ENCODE measurements around the gene ACOX3.

ACOX3 gene

DNA sequence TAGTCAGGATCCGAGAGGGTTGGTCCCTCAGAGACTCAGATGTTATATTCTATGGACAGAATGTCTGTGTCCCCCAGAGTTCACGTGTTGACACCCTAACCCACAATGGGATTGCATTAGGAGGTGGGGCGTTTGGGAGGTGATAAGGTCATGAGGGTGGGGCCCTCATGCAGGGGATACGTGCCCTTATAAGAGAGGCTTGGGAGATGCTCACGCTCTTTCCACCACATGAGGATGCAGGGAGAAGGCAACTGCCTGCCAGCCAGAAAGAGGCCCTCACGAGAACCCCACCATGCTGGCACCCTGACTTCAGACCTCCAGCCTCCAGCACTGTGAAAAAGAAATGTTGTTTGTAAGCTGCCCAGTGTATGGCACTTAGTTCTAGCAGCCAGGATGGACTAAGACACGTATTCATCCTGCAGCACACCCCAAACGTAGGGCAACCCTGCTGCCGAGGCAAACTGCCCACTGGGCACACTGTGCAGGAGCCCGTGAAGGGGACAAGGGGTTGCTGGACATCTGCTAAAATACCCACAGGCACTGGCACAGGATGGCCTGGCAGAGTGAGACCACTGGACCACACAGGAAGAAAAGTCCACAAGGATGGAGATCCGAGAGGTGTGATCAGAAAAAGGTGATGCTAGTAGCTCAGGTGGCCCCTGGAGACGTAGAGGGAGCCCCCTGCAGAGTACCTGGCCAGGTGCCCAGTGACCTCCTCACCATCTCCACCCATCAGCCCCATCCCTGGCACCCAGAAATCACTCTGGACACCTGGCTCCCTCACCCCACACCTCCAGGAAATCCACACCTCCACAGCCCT, 108.3 kb downstream of the ACOX3 start:
- no peak for DNase-seq

GRCh38 chr4:8331575-8331955, 109.0 kb downstream of the ACOX3 start:
- DNase-seq = no peak

DNA sequence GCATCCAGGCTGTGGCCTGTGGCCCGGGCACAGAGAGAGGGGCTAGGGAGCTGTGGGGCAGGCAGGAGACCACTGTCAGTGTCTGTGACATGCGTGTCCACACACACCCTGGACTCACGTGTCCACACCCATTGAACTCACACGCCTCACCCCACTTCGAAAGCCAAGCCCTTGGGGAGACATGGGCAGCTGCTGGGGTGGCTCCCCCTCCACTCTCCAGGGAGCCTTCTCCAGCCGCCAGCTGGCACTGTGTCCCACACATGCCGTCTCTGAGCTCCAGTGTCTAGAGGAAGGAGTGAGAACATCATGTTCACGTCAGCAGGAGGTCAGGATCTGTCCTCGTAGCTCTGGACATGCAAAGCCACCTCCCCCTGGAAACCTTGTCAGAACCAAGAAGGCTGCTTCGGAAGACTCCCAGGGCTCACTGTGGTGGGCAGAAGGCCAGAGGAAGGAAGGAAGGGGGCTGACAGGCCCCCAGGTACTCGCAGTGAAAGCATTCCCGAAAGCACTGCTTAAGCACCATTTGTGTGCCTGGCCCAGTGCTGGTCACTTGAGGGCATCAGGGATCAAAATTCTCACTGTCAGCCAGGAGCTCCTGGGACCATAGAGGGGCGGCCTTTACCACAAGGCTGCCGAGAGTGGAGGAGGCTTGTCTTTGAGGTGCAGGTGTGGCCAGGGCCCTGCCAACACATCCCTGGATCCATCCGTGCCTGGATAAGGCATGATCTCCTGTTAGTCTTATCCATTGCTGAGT, 109.5 kb downstream of the ACOX3 start:
- no peak for DNase-seq

DNA sequence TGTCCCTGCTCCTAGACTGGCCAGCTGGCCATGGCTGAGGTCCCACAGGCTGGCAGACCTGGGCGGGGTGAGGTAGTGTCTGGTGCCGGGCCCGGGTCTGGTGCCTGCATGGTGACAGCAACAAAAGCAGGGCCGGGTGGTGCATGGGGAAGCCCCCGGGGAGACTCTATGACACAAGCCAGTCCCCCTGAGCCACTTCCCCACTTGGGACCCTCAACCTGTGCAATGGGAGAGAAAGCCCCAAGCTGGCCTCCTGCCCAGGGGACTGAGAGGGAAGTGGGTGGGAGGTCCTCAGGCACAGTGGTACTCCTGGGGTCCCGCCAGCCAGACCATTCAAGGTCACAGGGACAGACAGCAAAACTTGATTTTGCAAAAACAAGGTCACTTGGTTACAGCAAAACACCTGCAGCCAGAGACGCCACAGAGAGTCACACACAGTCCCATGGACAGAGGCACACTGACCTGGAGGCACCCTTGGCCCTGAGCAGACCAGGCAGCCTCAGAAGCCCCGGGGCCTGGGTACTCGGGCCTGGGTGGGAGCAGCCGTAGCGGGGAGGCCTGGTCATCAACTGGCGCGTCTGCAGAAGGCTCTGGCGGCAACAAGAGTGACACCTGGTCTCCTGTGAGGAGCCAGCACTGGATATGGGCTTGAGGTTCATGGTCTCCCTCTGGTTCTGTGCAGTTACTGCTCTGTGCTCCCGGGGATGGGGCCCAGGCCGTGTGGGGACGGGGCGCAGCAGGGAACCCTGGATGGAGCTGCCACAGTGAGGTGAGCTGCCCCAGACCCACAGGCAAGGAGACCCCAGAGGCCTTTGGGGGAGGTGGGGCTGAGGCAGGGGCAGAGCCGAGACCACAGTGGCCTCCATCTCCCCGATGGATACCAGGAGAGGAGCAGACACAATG, 110.4 kb downstream of the ACOX3 start:
- no peak for DNase-seq

- DNase-seq = no peak
These were observed 111.0 kb downstream of the ACOX3 start for GRCh38 chr4:8329560-8329858.

DNA sequence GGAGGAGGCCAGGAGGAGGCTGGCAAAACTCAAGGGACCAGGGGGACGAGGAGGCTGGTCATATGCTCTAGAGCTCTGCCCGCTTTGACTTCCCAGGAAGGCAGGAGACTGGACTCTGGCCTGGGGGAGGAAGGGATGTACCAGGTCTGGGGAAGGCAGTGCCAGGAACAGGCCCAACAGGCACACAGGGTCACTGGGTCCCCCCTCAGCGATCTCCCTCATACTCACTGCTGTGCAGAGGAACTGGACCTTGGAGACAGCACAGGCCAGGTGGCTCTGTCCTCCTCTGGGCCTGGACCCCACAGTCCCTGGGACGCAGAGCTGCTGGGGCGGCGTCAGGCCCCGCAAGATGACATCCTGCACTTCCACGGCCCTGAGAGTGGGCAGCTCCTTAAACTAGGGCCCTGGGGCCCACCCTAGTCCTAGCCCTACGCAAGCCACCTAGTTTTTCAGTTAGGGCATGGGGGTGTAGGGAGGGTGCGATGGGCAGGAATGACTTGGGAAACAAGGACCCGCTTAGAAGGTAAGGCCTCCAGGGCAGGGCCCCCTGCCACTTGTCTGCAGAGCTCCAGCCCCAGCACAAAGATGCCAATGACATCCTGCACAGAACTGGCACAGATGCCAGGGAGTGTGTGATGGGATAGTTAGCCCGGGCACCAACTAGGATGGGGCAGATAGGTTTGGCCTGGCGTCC, 111.5 kb downstream of the ACOX3 start:
- DNase-seq = no peak

DNA sequence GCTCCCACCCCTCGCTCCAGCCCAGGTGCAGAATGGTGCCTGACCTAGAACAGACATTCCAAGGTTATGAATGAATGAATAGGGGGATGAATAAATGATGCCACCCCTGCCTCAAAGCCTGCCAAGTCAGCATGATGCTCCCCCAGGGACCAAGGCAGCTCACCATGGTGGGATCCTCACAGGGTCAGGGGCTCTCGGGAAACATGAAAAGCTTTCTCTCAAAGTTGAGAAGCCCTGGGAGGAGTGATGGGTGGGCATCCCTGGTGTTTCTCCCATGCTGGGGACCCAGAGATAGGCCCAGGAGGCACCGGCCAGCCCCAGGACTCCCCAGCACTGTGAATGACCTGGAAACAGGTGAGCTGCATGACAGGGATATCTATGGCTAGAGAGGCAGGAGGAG, 112.1 kb downstream of the ACOX3 start:
- no peak for DNase-seq

DNA sequence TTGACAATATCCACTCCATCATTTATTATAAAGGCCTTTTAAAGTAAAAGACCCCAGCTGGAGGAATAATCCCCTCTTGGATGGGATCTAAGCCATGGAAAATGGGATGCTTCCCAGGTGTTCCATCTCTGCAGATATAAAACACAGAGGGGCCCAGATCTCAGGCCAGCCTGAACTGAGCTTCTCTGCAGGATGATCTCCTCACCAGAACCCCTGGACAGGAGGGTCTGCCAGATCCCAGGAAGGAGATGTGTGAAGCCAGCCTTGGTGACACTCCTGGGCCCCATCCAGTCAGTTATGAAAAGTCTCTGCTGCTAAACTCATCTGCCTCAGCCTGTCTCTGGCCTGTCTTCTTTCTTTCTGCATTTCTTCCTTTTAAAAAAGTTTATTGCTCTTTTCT, 114.3 kb downstream of the ACOX3 start:
- no peak for DNase-seq

DNA sequence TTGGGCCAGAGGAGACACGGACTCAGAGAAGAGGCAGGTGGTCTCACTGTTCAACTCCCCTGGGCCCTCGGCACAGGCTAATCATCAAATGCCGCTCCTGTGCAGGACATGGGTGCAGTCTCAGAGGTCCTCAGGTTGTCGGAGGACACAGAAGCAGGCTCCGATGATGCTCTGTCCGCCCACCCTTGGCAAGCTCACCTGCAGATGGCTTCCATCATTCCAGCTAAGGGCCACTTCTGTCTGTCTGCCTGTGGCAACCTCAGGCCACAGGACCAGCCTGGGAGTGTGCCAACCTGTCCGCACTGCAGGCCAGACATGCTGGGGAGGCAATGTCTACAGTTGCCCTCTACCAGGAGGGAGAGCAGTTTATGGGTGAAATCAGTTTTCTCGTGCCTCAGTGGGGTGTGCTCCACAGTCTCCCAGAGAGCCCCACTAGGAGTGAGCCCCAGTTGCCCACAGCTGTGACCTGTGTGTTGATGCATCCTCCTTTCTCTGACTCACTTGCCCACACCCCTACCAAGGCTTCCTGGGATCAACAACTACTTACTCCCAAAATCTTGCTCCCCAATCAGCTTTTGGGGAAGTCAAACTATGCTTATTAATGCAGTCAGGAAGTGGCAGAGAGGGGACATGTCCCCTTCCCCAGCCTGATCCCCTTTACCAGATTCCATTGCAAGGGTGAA, 115.1 kb downstream of the ACOX3 start:
- no peak for DNase-seq

DNA sequence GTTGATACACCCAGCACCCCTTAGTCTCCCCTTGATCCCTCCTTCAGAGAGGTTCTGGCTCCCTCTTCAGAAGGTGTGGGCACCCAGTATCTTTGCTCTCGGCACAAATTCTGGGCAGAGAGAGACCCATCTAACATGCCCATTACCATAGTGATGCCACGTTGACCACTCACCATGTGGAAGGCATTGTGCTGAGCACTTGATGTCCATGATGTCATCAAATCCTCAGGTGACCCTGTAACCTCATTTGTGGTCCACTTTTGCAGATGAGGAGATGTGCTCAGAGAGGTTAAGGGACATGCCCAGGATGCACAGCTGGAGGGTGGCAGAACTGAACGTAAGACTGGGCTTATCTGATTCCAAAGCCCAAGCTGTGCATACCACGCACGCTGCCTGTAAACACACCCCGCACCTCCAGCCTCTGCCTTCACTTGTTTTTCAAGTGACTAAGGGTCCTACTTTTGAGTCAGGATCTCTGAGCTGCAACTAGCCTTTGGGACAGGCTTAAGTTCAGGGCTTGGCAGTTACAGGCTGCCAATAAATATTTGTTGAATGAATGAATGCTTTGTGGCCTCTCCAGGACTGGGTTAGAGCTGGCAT, 115.8 kb downstream of the ACOX3 start:
- DNase-seq = no peak

DNA sequence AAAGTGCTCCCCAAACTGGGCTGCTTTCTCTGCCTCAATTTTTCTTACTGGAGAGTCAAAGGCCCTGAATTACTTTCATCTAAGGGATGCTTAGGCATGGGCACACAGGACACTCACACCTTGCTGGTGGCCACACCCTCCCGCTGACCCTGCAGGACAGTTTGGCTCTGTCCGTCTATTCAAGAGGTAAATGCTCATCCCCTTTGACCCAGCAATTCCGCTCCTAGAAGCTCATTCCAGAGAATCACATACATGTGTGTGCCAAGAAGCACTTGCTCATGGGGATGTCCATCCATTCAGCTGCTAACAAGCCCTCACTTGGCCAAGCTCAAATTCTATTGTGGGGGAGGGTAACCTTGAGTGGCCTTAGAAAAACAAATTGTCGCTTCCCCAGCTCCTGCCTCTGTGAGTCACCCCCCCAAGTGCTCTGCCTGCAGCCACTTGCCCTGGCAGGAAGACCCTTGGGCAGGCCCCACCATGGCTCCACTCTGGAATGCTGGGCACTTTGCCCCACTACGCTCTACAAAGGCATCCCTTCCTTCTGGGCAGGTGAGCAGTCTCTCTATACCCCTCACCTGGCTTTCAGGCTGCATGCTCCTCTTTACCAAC, 116.5 kb downstream of the ACOX3 start:
- no peak for DNase-seq

DNA sequence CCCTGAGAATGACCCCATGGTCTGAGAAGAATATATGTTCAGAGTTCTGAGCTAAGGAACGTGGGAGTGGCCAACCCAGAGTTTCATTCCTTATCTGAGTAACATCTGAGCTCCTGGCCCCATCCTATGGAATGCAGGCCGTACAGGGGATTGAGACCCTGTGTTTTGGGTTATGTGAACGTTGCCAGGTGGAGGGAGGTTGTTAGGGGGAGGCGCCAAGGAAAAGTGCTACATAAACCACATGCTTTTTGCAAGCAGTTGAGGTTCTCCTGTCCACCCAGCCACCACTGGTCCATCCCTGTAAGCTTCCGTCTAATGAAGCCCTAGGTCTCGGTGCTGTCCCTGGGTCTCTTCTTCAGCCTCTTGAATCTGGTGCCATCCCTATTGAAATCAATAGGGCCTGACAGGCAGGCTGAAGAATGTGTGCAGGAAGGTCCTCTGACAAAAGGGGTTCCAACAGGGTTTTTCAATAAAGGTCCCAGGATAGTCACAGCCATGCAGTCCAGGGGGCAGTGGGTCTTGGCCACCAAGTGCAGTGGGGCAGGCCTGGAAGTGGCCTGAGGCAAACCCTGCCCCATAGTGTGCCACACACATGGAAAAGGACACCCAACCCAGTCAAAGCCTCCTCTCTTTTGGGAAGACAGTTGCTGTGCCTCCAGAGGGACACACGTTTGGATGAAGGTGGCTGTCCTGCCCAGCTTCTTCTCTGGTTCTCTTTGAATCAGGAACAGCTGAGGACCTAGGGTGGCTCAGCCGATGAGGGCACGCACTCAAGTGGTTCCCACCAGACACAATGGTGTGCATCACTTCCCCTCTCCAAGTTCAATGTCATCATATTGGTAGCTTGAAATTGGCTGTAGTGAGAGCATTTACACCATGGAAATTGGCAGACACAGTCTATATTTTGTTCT, 117.5 kb downstream of the ACOX3 start:
- DNase-seq = no peak

DNA sequence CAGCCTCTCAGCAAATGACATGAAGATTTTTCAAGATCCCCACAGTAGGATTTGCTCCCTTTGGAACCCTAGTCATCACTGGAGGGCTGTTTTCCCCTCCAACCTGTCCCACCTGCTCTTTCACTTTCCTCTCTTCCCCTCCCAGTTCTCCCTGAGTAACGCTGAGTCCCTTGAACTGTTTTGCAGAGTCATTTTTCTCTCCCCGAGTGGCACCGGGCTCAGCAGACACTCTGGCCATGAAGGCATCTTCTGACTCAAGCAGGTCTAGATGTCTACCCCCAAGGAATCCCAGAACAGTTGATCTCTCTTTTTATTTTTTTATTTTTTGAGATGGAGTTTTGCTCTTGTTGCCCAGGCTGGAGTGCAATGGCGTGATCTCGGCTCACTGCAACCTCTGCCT, 118.8 kb downstream of the ACOX3 start:
- no peak for DNase-seq

DNA sequence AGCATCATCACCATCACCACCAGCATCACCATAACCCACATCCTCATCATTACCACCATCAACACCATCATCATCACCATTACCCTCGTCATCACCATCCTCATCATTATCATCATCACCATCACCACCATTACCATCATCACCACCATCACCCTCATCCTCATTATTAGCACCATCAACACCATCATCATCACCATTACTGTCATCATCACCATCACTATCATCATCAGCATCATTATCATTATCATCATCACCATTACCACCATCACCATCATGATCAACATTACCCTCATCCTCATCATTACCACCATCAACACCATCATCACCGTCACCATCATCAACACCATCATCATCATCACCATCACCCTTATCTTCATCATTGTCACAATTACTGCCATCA, 119.3 kb downstream of the ACOX3 start:
- DNase-seq = no peak

DNA sequence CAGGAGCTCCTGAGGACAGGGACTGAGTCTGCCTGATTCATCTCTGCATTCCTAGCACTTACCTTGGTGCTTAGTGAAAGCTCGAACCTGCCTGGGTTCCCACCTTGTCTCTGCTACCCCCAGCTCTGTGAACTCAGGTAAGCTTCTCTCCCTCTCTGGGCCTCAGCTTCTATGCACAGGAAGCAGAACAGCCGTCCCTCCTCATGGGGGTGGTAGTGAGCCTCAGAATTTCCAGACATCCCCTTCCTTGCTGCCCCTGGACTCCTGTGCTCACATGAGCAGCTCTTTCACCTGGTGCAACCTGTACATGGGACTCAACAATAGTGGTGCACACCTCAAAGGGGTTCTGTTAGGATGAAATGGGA, 120.2 kb downstream of the ACOX3 start:
- DNase-seq = no peak

- DNase-seq = no peak
These were observed 120.7 kb downstream of the ACOX3 start for GRCh38 chr4:8319731-8320385.

DNA sequence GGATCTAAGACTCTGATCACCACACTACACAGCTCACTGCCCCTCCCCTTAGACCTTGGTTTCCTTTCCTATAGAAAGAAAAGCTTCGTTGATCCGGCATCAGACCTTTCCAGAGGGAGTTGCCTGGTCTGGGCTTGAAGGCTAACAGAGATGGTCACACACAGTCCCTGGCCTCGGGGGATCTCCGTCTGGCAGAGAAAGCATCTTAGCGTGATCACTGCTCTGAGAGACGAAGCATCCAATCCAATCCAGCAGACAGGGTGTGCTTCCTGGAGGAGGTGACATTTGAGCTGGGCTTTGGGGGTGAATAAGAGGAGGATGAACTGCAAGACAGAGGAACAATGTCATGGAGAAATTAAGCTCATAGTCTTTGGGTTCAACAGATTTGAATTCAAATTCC, 121.5 kb downstream of the ACOX3 start:
- DNase-seq = no peak

DNA sequence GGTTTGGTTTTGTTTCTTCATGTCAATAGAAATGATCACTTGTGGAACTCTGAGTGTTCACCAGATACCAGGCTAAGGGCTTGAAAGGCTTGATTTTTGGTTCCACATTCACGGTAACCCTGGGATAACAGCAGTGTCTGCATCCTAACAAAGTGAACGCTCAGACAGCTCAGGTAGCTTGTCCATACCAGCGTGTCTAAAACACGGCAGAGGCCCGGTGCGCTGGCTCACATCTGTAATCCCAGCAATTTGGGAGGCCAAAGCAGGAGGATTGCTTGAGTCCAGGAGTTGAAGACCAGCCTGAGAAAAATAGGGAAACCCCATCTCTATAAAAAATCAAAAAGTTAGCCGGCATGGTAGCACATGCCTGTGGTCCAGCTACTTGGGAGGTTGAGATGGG, 122.0 kb downstream of the ACOX3 start:
- DNase-seq = no peak

DNA sequence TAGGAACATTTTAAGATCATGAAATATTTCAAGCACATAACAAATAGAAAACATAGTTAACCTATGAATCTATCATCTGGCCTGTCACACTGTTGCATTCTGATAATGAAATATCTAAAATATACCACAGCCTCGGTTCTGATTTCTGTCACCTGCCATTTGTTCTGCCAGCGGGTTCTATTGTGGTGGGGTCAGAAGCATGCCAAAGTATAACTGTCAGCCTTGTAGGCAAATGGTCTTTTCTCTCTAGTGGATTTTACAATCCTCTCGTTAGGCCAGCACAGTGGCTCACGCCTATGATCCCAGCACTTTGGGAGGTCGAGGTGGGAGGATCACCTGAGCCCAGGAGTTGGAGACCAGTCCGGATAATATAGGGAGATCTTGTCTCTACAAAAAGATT, 123.0 kb downstream of the ACOX3 start:
- no peak for DNase-seq

DNA sequence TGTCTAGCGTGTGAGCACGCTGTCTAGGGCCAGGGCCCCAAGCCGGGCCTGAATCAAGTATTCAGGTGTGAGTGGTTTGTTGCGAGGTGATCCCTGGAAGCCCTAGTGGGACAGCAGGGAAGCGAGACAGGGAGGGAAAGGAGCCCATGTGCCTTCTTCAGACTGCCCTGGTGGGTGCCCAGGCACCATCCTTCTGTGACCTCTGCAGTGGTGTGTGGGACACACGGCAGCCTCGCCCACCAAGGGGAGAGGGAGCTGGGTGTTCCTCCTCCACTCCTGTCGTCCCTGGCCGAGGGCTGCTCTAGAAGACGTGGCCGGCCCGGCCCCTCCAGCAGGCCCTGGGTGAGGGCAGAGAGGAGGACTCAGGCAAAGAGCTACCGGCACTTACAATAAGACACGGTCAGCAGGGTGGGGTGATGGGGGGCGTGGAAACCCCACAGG, 123.6 kb downstream of the ACOX3 start:
- no peak for DNase-seq

Measured in NCI-H1694 (cell line).